ENCODE results near the gene TMEM178A. TPM values are rescaled to one million over a fixed set of nuclear protein-coding genes. Genes with fewer than 3 reads are reported as not detected.

The TMEM178A gene
- total RNA-seq, 1 donor from 2014 or later: 2.8 TPM

- H3K4me3 ChIP-seq (ENCODE audit: low read depth, low read length): no peak overlapping the region
- DNase-seq (ENCODE audit: low read depth): no peak
- TF ChIP-seq CTCF (conservative IDR thresholded peaks at IDR 0.05; ENCODE audit: low read depth, low read length): no peak
Observed at GRCh38 chr2:39664888-39665591, 677 bp upstream of the TMEM178A start.

DNA sequence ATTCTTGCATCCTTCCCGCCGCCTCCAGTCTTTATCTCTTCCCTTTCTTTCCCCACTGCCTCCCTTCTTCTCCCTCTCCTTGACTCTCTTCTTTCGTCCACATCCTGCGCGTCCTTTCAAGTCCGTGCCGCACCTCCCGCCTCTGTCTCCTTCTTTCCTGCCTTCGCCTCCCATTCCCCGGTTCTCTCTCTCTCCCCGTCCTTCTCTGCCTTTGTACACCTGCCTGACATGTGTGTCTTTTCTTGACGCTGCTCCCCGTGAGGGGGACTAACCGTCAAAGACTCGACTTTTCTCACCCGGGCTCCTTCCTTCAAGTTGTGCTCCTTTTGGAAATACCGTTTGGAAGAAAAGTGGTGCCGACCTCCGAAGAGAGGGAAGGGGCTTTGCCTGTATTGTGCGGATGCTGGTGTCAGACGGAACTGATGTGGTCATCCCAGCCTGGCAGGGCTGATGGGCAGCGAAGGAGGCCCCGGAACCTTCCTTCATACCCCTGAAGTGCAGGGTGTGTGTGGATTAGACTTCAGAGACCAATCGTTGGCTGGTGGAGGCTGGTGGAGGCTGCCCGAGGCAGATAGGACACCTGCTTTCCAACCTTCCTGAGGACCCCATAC lies 879 bp downstream of the TMEM178A start:
- no peak for DNase-seq (ENCODE audit: low read depth)

DNA sequence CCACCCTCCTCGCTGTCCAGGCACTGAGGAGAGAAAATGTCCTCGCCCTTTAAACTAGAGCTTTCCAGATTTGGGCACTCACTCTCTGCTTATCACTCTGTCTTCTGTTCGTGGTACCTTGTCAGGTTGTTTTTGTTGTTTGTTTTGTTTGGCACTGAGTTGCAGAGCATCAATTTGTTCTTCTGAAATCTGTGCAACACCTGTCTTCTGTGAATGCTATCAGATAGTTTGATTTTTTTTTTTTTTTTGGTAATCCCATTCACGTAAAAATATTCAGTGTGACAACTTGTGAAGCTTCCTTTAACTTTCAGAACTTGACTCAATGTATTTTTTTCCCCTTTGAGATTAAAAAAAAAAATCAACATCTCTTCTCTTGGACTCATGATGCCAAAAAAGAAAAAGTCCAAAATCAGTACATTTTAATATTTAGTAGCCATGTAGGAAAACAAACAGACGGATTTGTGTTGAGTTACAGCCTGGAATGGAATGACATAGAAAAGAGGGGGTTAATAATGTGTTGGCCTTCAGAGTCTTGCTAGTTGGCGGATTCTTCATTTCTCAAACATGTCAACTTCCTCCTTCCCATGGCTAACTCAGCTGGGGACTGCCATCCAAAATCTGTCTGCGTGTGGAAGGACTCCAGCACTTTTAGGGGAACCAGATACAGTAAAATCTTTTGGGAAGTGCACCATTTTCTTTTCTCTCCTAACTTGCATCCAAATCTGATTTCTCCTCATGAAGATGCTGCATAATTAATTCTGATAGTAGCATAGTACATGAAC lies 1.6 kb downstream of the TMEM178A start:
- H3K4me3 ChIP-seq (ENCODE audit: low read depth, low read length): no peak overlapping the region
- no peak for TF ChIP-seq CTCF (conservative IDR thresholded peaks at IDR 0.05; ENCODE audit: low read depth, low read length)
- DNase-seq (ENCODE audit: low read depth): no peak

More for the DNA sequence above, 879 bp downstream of the TMEM178A start:
- TF ChIP-seq CTCF (conservative IDR thresholded peaks at IDR 0.05; ENCODE audit: low read depth, low read length): no peak
- H3K4me3 ChIP-seq (ENCODE audit: low read depth, low read length): peak overlapping the region; percentile 37

DNA sequence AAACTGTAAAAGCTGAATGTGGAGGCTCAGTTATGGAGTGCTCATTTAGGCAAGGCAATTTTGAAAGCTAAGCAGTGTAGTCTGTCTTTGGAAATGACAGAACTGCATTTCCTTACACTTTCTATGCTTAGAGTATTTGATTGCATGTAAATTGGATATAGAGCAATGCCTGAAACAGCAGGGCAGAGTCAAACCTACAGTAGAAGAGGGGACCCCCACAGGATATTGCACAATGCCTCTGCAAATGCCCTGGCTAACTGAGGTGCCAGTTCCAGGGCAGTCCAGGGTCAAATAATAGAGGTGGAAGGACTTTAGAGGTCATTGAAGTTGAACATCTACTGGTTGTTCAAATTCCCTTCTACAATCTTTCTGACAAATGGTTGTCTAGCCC lies 2.2 kb downstream of the TMEM178A start:
- no peak overlapping the region for H3K4me3 ChIP-seq (ENCODE audit: low read depth, low read length)
- DNase-seq (ENCODE audit: low read depth): no peak
- no peak for TF ChIP-seq CTCF (conservative IDR thresholded peaks at IDR 0.05; ENCODE audit: low read depth, low read length)

- TF ChIP-seq CTCF (conservative IDR thresholded peaks at IDR 0.05; ENCODE audit: low read depth, low read length): no peak
- no peak overlapping the region for H3K4me3 ChIP-seq (ENCODE audit: low read depth, low read length)
- DNase-seq (ENCODE audit: low read depth): no peak
Observed at GRCh38 chr2:39668576-39669080, 2.9 kb downstream of the TMEM178A start.

GRCh38 chr2:39671604-39672003 lies 5.9 kb downstream of the TMEM178A start:
- H3K4me3 ChIP-seq (ENCODE audit: low read depth, low read length): no peak overlapping the region
- TF ChIP-seq CTCF (conservative IDR thresholded peaks at IDR 0.05; ENCODE audit: low read depth, low read length): no peak
- DNase-seq (ENCODE audit: low read depth): no peak

Data from epithelial cell of proximal tubule (primary cell).